GM21390 (cell line): Measurements from ENCODE around the gene NIPBL.
"Not testable (repeated sequence)": the region's sequence is repeated elsewhere in the genome, so short reads cannot be mapped to it uniquely, and the experiment has no call there.

Source experiments
- ATAC-seq: cut with Tn5 transposase; IDR thresholded peaks from one replicate; pipeline ENCODE4 v1.9.1; 2021; ENCODE audit not compliant: unreplicated experiment

Gene NIPBL

GRCh38 chr5:36878392-36879082 lies 2.0 kb downstream of the NIPBL start:
- ATAC-seq, result no peak

- no peak for ATAC-seq
These were observed 2.9 kb downstream of the NIPBL start for GRCh38 chr5:36879274-36880033.

- ATAC-seq, result no peak
These were observed 4.2 kb downstream of the NIPBL start for GRCh38 chr5:36880761-36881160.

GRCh38 chr5:36881304-36881703 lies 4.7 kb downstream of the NIPBL start:
- no peak for ATAC-seq

- ATAC-seq, result no peak
These were observed 5.2 kb downstream of the NIPBL start for GRCh38 chr5:36881807-36882206.

GRCh38 chr5:36882250-36882649 lies 5.7 kb downstream of the NIPBL start:
- ATAC-seq, result peak; percentile 61

- no peak for ATAC-seq
These were observed 7.4 kb downstream of the NIPBL start for GRCh38 chr5:36883894-36884462.

GRCh38 chr5:36885149-36885548 lies 8.6 kb downstream of the NIPBL start:
- no peak for ATAC-seq

- ATAC-seq, result no peak
These were observed 9.3 kb downstream of the NIPBL start for GRCh38 chr5:36885566-36886485.

- no peak for ATAC-seq
These were observed 10.2 kb downstream of the NIPBL start for GRCh38 chr5:36886791-36887190.

- no peak for ATAC-seq
These were observed 11.0 kb downstream of the NIPBL start for GRCh38 chr5:36887532-36887931.

GRCh38 chr5:36888303-36888702 lies 11.7 kb downstream of the NIPBL start:
- no peak for ATAC-seq

GRCh38 chr5:36889264-36889663 lies 12.7 kb downstream of the NIPBL start:
- ATAC-seq, result no peak

- ATAC-seq, result no peak
These were observed 14.7 kb downstream of the NIPBL start for GRCh38 chr5:36891266-36891665.

GRCh38 chr5:36892085-36892830 lies 15.7 kb downstream of the NIPBL start:
- not testable (repeated sequence) for ATAC-seq

GRCh38 chr5:36894954-36895353 lies 18.4 kb downstream of the NIPBL start:
- no peak for ATAC-seq

GRCh38 chr5:36896476-36896875 lies 19.9 kb downstream of the NIPBL start:
- ATAC-seq, result no peak

- no peak for ATAC-seq
These were observed 21.0 kb downstream of the NIPBL start for GRCh38 chr5:36897616-36898015.

- no peak for ATAC-seq
These were observed 23.3 kb downstream of the NIPBL start for GRCh38 chr5:36899860-36900259.

GRCh38 chr5:36900283-36900682 lies 23.7 kb downstream of the NIPBL start:
- ATAC-seq, result no peak
